ENCODE data around the gene EXOC3L1. TPM values are rescaled to one million over a fixed set of nuclear protein-coding genes. Genes with fewer than 3 reads are reported as not detected.
A peak's percentile ranks its signal among the peaks of the same experiment; 100 is the strongest.

Gene EXOC3L1
- polyA plus RNA-seq, 2 of the 4 experiments (the other 2 are of a cell fraction), result 0.06 TPM; not detected in 1

DNA sequence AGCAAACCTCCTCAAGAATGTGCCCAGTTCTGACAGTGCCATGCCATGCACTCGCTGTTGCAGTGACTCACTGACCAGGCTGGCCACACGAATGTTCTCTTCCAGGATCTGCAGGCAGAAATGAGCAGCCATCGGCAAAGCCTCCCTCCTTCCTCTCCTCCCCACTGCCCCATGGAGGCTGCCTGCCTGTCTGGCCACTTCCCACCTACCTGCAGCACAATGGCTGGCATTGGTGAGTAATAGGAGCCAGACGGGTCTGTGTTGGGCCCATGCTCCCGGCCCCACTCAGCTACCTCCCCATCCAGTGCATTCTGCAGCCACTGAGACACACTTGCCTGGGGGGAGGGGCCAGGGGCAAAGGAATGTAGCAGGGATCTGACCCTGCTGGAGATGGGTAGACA is 3.4 kb downstream of the EXOC3L1 start:
- 17% methylated on average over 4 of the region's 5 CpGs for WGBS (ENCODE audit: missing lambda C conversion rate)
- Histone ChIP-seq H3K4me1 (peaks cover 31% of the 10 kb centered on the region), H3K4me2 (no peak overlapping the region), H3K27ac (no peak overlapping the region), H3K4me3 (no peak overlapping the region), H3K9me3 (no peaks in the 10 kb centered on the region)
- CTCF ChIA-PET, result interaction anchor here (0.6 to 10.7 kb wide), 16 partner anchors 8 to 291 kb away, joined by 3 to 162 read pairs (median 6); partner anchors contain the start of genes FBXL8, NOL3 and TRADD
- FAIRE-seq (no peak), DNase-seq (ENCODE audit: low read depth in 1 of 2, low spot score in 1 of 2) (no peak), ATAC-seq (no peak)
- no peak for TF ChIP-seq TFCP2L1 (CRISPR knock-in tag; IDR thresholded peaks at IDR 0.05)
- TF ChIP-seq CBX2 (IDR thresholded peaks at IDR 0.05; ENCODE audit: borderline replicate concordance, low read depth), result no peak
- no peak for TF ChIP-seq POLR2A (IDR thresholded peaks at IDR 0.05; ENCODE audit: low read length)
- POLR2A ChIA-PET, result no interaction called here

DNA sequence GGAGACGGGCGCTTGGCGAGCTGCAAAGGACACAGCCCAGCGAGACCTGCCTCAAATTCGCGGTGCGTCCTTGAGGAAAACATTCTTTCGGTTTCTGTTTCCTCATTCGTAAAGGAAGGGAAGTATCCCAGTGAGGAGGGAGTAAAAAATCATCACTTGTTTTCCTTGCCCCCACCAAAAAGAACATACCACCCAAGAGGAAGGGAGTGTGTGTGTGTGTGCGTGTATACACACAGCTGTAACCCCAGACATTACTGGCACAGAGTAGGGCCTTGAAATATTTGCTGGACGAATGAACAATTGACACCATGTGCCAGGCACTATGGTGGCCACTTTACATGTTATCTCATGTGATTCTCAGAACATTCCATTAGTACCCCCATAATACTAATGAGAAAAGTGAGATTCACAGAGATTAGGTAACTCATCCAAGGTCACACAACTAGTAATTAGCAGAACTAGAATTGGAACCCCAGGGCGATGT is 4.2 kb downstream of the EXOC3L1 start:
- no peak for TF ChIP-seq HOXB13 (CRISPR knock-in tag; IDR thresholded peaks at IDR 0.05; ENCODE audit: low read depth)
- no peak for TF ChIP-seq KDM5A (IDR thresholded peaks at IDR 0.05)
- TF ChIP-seq RFX5 (IDR thresholded peaks at IDR 0.05), result no peak
- TF ChIP-seq JUNB (IDR thresholded peaks at IDR 0.05), result no peak
- TF ChIP-seq, protein P1, sequence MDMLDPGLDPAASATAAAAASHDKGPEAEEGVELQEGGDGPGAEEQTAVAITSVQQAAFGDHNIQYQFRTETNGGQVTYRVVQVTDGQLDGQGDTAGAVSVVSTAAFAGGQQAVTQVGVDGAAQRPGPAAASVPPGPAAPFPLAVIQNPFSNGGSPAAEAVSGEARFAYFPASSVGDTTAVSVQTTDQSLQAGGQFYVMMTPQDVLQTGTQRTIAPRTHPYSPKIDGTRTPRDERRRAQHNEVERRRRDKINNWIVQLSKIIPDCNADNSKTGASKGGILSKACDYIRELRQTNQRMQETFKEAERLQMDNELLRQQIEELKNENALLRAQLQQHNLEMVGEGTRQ (IDR thresholded peaks at IDR 0.05), result no peak
- no peak for TF ChIP-seq ZFP36 (IDR thresholded peaks at IDR 0.05; ENCODE audit: borderline replicate concordance, partially characterized antibody)
- TF ChIP-seq RNF2 (IDR thresholded peaks at IDR 0.05; ENCODE audit: borderline replicate concordance, low read depth), result no peak
- TF ChIP-seq KDM1A (IDR thresholded peaks at IDR 0.05; ENCODE audit: low read depth), result no peak
- TF ChIP-seq ZSCAN20 (CRISPR knock-in tag; IDR thresholded peaks at IDR 0.05), result no peak
- no peak for TF ChIP-seq FOXS1 (CRISPR knock-in tag; IDR thresholded peaks at IDR 0.05)
- no peak for TF ChIP-seq NPAS2 (CRISPR knock-in tag; IDR thresholded peaks at IDR 0.05; ENCODE audit: borderline replicate concordance)
- no peak for TF ChIP-seq FOSL2 (IDR thresholded peaks at IDR 0.05)
- no peak for TF ChIP-seq FOSL2 (CRISPR knock-in tag; IDR thresholded peaks at IDR 0.05)
- no peak for TF ChIP-seq EHF (CRISPR knock-in tag; IDR thresholded peaks at IDR 0.05)
- TF ChIP-seq, protein P2, sequence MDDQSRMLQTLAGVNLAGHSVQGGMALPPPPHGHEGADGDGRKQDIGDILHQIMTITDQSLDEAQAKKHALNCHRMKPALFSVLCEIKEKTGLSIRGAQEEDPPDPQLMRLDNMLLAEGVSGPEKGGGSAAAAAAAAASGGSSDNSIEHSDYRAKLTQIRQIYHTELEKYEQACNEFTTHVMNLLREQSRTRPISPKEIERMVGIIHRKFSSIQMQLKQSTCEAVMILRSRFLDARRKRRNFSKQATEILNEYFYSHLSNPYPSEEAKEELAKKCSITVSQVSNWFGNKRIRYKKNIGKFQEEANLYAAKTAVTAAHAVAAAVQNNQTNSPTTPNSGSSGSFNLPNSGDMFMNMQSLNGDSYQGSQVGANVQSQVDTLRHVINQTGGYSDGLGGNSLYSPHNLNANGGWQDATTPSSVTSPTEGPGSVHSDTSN (IDR thresholded peaks at IDR 0.05), result no peak
- no peak for TF ChIP-seq JUN (IDR thresholded peaks at IDR 0.05)
- no peak for TF ChIP-seq CHD4 (IDR thresholded peaks at IDR 0.05; ENCODE audit: borderline replicate concordance)
- TF ChIP-seq BCL3 (IDR thresholded peaks at IDR 0.05), result no peak
- 11% methylated on average over 9 of the region's 12 CpGs for WGBS (ENCODE audit: missing lambda C conversion rate)
- DNase-seq (ENCODE audit: low read depth in 1 of 2, low spot score in 1 of 2), result no peak
- H3K9me3 ChIP-seq, result no peaks in the 10 kb centered on the region
- ChIA-PET CTCF (interaction anchor here (0.7 to 10.7 kb wide), 46 partner anchors 8 to 294 kb away, joined by 3 to 162 read pairs (median 5); partner anchors contain the start of genes CES3, FBXL8, NOL3 and TRADD), POLR2A (interaction anchor here (0.5 to 1.6 kb wide), 4 partner anchors 11 to 399 kb away, joined by 3 to 4 read pairs (median 4); partner anchors contain the start of gene TMEM208)
- no peak overlapping the region for H3K27ac ChIP-seq
- peaks cover 33% of the 10 kb centered on the region for H3K4me1 ChIP-seq
- no peak for ATAC-seq
- H3K4me2 ChIP-seq, result peak overlapping the region; percentile 89
- H3K4me3 ChIP-seq, result no peak overlapping the region
- no peak for FAIRE-seq

All from A549 (cell line).